HepG2 (cell line): ENCODE measurements around the gene SNED1. TPM values are rescaled to one million over a fixed set of nuclear protein-coding genes. Genes with fewer than 3 reads are reported as not detected.
"Not testable (repeated sequence)": the region's sequence is repeated elsewhere in the genome, so short reads cannot be mapped to it uniquely, and the experiment has no call there.

Experiments
- AHDC1 ChIP-seq: sonication (generic); formaldehyde crosslinking; IDR thresholded peaks from 2 replicates; pipeline ENCODE4 v1.5.1; 2020; ENCODE audit warnings: mild to moderate bottlenecking, missing genetic modification reagents, borderline replicate concordance
- ARNT2 ChIP-seq: sonication (generic); formaldehyde crosslinking; IDR thresholded peaks from 2 replicates; pipeline ENCODE4 v1.8.0; 2022; ENCODE audit warnings: mild to moderate bottlenecking, low read depth, missing genetic modification reagents, moderate library complexity
- ERF ChIP-seq: IDR thresholded peaks from 2 replicates; pipeline ENCODE4 v1.6.1; 2018; ENCODE audit warnings: missing biosample characterization, missing genetic modification reagents
- ESRRA ChIP-seq: sonication (generic); formaldehyde crosslinking; IDR thresholded peaks from 2 replicates; pipeline ENCODE4 v1.5.1; 2020; ENCODE audit warnings: mild to moderate bottlenecking, low read depth, missing genetic modification reagents
- HIVEP1 ChIP-seq: sonication (generic); formaldehyde crosslinking; IDR thresholded peaks from 2 replicates; pipeline ENCODE4 v1.4.0; 2020; ENCODE audit warnings: mild to moderate bottlenecking, missing genetic modification reagents
- LCORL ChIP-seq, 2 experiments: fragments of 450-650 bp in 1 of 2; sonication (generic) in 1 of 2; formaldehyde crosslinking in 1 of 2; IDR thresholded peaks; 2 replicates each; pipeline versions ENCODE4 v1.5.0 to v1.6.1; 2017 to 2020; ENCODE audit warnings: antibody characterized with exemption in 1 of 2, missing genetic modification reagents in 1 of 2
- MXD4 ChIP-seq: IDR thresholded peaks from 2 replicates; pipeline ENCODE4 v1.6.1; 2016; ENCODE audit warnings: mild to moderate bottlenecking, missing biosample characterization, missing genetic modification reagents
- PHF5A ChIP-seq: IDR thresholded peaks from one replicate; pipeline ENCODE4 v1.6.1; 2018; ENCODE audit warnings: low read depth, missing genetic modification reagents; ENCODE audit not compliant: unreplicated experiment
- RCOR2 ChIP-seq: IDR thresholded peaks from 2 replicates; pipeline ENCODE4 v1.6.1; 2016; ENCODE audit warnings: missing biosample characterization, missing genetic modification reagents
- ZNF121 ChIP-seq: sonication (generic); formaldehyde crosslinking; IDR thresholded peaks from 2 replicates; pipeline ENCODE4 v1.5.0; 2020; ENCODE audit warnings: mild to moderate bottlenecking, missing genetic modification reagents
- ZNF350 ChIP-seq: sonication (generic); formaldehyde crosslinking; IDR thresholded peaks from 2 replicates; pipeline ENCODE4 v1.4.0; 2020; ENCODE audit warnings: mild to moderate bottlenecking, low read depth, missing genetic modification reagents, borderline replicate concordance
- ZNF567 ChIP-seq: sonication (generic); formaldehyde crosslinking; IDR thresholded peaks from 2 replicates; pipeline ENCODE4 v1.8.1; 2023; ENCODE audit warnings: mild to moderate bottlenecking, missing genetic modification reagents, borderline replicate concordance
- ZNF670 ChIP-seq: sonication (generic); formaldehyde crosslinking; IDR thresholded peaks from 2 replicates; pipeline ENCODE4 v1.8.0; 2022; ENCODE audit warnings: mild to moderate bottlenecking, missing genetic modification reagents, borderline replicate concordance
- ZNF687 ChIP-seq: sonication (generic); formaldehyde crosslinking; IDR thresholded peaks from 2 replicates; pipeline ENCODE4 v1.5.1; 2020; ENCODE audit warnings: mild to moderate bottlenecking, missing genetic modification reagents, moderate library complexity
- ZNF7 ChIP-seq: IDR thresholded peaks from 2 replicates; pipeline ENCODE4 v1.6.1; 2016; ENCODE audit warnings: missing biosample characterization, missing genetic modification reagents
- ZNF703 ChIP-seq: sonication (generic); formaldehyde crosslinking; IDR thresholded peaks from 2 replicates; pipeline ENCODE4 v1.5.1; 2020; ENCODE audit warnings: missing genetic modification reagents, mild to moderate bottlenecking, moderate library complexity, borderline replicate concordance
- ZNF782 ChIP-seq: sonication (generic); formaldehyde crosslinking; IDR thresholded peaks from 2 replicates; pipeline ENCODE4 v1.4.0; 2020; ENCODE audit warnings: missing genetic modification reagents, mild to moderate bottlenecking, borderline replicate concordance
- polyA plus RNA-seq, 8 experiments: library from polyadenylated mRNA; depleted of rRNA in 3 of 8; stranded (reverse) in 7 of 8; unstranded in 1 of 8; fragments of >200 nt; fragmentation: Illumina TruSeq in 4 of 8; extraction: Trizol in 4 of 8; gene quantifications; 2 replicates each; pipeline versions ENCODE4 v1.2.1 to v1.2.3, GENCODE V29; 2011 to 2016; ENCODE audit warnings: low read depth in 4 of 8, missing spikeins in 1 of 8, mixed read lengths in 1 of 8; ENCODE audit not compliant: insufficient read depth in 1 of 8
- total RNA-seq, 5 experiments: library from RNA; depleted of rRNA; stranded (reverse); fragments of >200 nt; fragmentation: Illumina TruSeq; extraction: Trizol; gene quantifications; 2 replicates each; pipeline ENCODE4 v1.2.3, GENCODE V29; 2016; ENCODE audit warnings: low read depth in 1 of 5

The SNED1 gene
- total and polyA plus RNA-seq, 2 of the 13 experiments (the other 11 are each of a cell fraction or from before 2014, with no cell fraction given) = 0.15 to 0.65 TPM

- peak; percentile 96; the same call in 1 of the 2 replicates for TF ChIP-seq AHDC1 (CRISPR knock-in tag)
- TF ChIP-seq ZNF121 = 0 out of 2 replicates have a peak, but pooled peaks have one; percentile 21
- TF ChIP-seq ZNF782 (CRISPR knock-in tag) = 0 out of 2 replicates have a peak, but pooled peaks have one; percentile 24
- TF ChIP-seq PHF5A = peak; percentile 70
- 0 out of 2 replicates have a peak, but pooled peaks have one; percentile 49 for TF ChIP-seq ZNF567 (CRISPR knock-in tag)
- peak; percentile 49; the same call in 1 of the 2 replicates for TF ChIP-seq ZNF670
- TF ChIP-seq ZNF7 = peak; percentile 80
- 0 out of 2 replicates have a peak, but pooled peaks have one; percentile 84 for TF ChIP-seq RCOR2
- peak; percentile 22; the same call in 1 of the 2 replicates for TF ChIP-seq ZNF703
- TF ChIP-seq ARNT2 (CRISPR knock-in tag) = peak; percentile 82
- peak; percentile 78; the same call in 1 of the 2 replicates for TF ChIP-seq MXD4 (CRISPR knock-in tag)
- TF ChIP-seq ERF (CRISPR knock-in tag) = peak; percentile 72
- peak; percentile 68; the same call in 1 of the 2 replicates for TF ChIP-seq ESRRA
- TF ChIP-seq ZNF687 (CRISPR knock-in tag) = peak; percentile 52
- 0 out of 2 replicates have a peak, but pooled peaks have one; percentile 58 for TF ChIP-seq HIVEP1
- TF ChIP-seq ZNF350 (CRISPR knock-in tag) = peak; percentile 62; the same call in 1 of the 2 replicates
- not testable (repeated sequence) for TF ChIP-seq LCORL (IDR thresholded peaks at IDR 0.05)
- peak; percentile 71 for TF ChIP-seq LCORL (CRISPR knock-in tag; IDR thresholded peaks at IDR 0.05)
These were observed 94.8 kb downstream of the SNED1 start (continued) for GRCh38 chr2:241093133-241093781.
